Measurements from ENCODE around the gene NEU1. TPM values are rescaled to one million over a fixed set of nuclear protein-coding genes. Genes with fewer than 3 reads are reported as not detected.

The NEU1 gene
- polyA plus RNA-seq, 1 of the 3 experiments (the other 2 are of a cell fraction): 43.0 TPM

DNA sequence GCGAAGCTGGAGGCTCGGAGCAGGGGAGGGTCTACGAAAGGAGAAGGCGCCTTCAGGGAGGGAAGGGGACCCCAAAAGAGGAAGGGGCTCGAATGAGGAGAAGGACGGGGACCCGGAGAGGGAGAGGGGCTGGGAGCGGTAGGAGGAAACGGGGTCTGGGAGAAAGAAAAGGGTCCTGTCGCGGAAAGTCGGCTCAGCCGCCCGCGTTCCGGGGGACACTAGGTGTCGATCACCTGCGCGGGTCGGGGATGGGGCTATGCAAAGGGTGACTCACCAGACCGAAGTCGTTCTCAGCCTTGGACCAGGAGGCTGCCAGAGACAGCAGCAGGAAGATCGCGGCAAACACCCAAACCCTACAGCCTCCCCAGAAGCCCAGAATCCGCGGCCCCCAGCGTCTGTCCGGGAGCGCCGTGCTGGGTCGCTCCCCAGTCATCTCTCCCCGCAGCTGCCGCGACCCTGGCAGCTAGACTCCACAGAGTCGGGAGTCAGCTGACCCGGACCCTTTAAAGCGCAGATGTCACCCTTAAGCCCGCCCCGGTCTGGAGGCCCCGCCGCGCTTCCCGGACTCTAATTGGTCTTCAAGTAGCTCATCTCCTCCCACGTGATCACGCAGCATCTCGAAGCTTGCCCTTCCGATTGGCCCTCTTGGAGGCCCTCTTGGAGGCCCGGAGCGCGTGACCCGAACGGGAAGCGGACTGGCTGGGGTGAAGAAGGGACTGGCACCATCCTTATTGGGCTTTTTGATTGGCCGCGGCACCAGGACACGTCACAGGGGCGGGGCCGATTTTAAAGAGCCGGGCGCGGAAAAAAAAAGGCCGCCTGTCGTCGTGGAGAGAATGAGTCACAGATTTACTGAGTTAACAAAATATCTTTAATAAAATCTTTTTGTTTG is at the start of gene NEU1 (continued):
- TF ChIP-seq YY1 (IDR thresholded peaks at IDR 0.05; ENCODE audit: low read depth): no peak
- TF ChIP-seq, protein P1, sequence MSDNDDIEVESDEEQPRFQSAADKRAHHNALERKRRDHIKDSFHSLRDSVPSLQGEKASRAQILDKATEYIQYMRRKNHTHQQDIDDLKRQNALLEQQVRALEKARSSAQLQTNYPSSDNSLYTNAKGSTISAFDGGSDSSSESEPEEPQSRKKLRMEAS (IDR thresholded peaks at IDR 0.05; ENCODE audit: low read depth): peak; percentile 69; the same call in 1 of the 2 replicates
- TF ChIP-seq, protein P2, sequence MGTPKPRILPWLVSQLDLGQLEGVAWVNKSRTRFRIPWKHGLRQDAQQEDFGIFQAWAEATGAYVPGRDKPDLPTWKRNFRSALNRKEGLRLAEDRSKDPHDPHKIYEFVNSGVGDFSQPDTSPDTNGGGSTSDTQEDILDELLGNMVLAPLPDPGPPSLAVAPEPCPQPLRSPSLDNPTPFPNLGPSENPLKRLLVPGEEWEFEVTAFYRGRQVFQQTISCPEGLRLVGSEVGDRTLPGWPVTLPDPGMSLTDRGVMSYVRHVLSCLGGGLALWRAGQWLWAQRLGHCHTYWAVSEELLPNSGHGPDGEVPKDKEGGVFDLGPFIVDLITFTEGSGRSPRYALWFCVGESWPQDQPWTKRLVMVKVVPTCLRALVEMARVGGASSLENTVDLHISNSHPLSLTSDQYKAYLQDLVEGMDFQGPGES (IDR thresholded peaks at IDR 0.05; ENCODE audit: low read depth, low read length): peak; percentile 54; the same call in 1 of the 2 replicates
- TF ChIP-seq TAF1 (IDR thresholded peaks at IDR 0.05; ENCODE audit: borderline replicate concordance, low read depth, low read length): peak; percentile 64; the same call in 1 of the 2 replicates
- peak; percentile 63 for TF ChIP-seq GABPA (IDR thresholded peaks at IDR 0.05; ENCODE audit: low read depth)
- TF ChIP-seq TCF12 (IDR thresholded peaks at IDR 0.05): 0 out of 2 replicates have a peak, but pooled peaks have one; percentile 18
- no peak for TF ChIP-seq REST (IDR thresholded peaks at IDR 0.05; ENCODE audit: low read depth, low read length)

DNA sequence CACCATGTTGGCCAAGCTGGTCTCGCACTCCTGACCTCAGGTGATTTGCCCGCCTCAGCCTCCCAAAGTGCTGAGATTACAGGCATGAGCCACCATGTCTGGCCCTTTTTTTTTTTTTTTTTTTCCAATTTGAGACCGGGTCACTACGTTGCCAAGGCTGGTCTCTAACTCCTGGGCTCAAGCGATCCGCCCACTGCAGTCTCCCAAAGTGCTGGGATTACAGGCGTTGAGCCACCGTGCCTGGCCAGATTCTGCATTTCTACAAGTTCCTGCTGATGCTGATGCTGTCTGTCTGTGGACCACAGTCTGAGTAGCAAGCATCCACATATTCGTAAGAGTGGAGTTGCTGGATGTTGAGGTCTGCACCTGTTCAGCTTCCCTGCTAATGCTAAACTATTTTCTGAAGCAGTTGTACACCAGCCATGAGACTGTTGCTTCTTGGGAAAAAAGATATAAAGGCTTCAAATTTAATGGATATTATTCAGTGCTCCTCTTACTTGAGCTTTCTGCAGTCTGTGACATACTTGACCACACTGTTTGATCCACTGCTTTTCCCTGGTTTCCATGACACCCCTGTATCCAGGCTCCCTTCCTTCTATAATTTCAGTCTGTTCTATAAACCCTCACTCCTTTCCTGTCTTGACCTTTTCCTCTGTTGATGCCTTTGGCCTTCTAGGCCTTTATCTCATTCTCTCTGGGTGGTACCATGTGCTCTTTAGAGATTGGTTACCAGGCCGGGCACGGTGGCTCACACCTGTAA is 49.4 kb upstream of the NEU1 start:
- no peak overlapping the region for H3K9ac ChIP-seq
- H3K36me3 ChIP-seq (replicated peaks in 1 of 2; ENCODE audit: control insufficient read depth in 1 of 2, insufficient read depth in 2 of 2, low read length in 1 of 2): no peaks in the 10 kb centered on the region
- 0 out of 4 replicates have a peak, but pooled peaks cover 0 to 4% of the 10 kb centered on the region in 2 experiments for H3K4me1 ChIP-seq (ENCODE audit: control insufficient read depth in 1 of 2, insufficient read depth in 2 of 2, low read depth in 1 of 2, low read length in 1 of 2)
- TF ChIP-seq NFIC (IDR thresholded peaks at IDR 0.05; ENCODE audit: borderline replicate concordance): no peak
- no peak for TF ChIP-seq CHD2 (IDR thresholded peaks at IDR 0.05; ENCODE audit: low read length, partially characterized antibody)
- no peak for TF ChIP-seq POLR2AphosphoS5 (IDR thresholded peaks at IDR 0.05; ENCODE audit: low read depth, low read length)
- no peak for TF ChIP-seq GATA2 (CRISPR knock-in tag; IDR thresholded peaks at IDR 0.05)
- no peak for TF ChIP-seq NRF1 (IDR thresholded peaks at IDR 0.05; ENCODE audit: low read depth, low read length)
- no peak for TF ChIP-seq TCF12 (IDR thresholded peaks at IDR 0.05)
- TF ChIP-seq, protein P1 (IDR thresholded peaks at IDR 0.05; ENCODE audit: low read depth): no peak
- TF ChIP-seq RAD21 (IDR thresholded peaks at IDR 0.05; ENCODE audit: low read length): no peak
- no peak for TF ChIP-seq JUND (IDR thresholded peaks at IDR 0.05)
- no peak for TF ChIP-seq TEAD4 (IDR thresholded peaks at IDR 0.05; ENCODE audit: borderline replicate concordance, insufficient read depth)
- no peak for TF ChIP-seq FOXM1 (IDR thresholded peaks at IDR 0.05; ENCODE audit: low read depth)
- TF ChIP-seq, protein P2 (IDR thresholded peaks at IDR 0.05; ENCODE audit: low read depth, low read length): no peak
- TF ChIP-seq EP300 (IDR thresholded peaks at IDR 0.05; ENCODE audit: borderline replicate concordance in 1 of 2, low read depth in 1 of 2, low read length in 1 of 2): no peak
- no peak for TF ChIP-seq ELF1 (IDR thresholded peaks at IDR 0.05)
- TF ChIP-seq MXI1 (IDR thresholded peaks at IDR 0.05; ENCODE audit: low read depth, low read length): no peak
- no peak overlapping the region for H3K4me3 ChIP-seq (ENCODE audit: low read depth in 2 of 2, low read length in 1 of 2)
- no peak for DNase-seq
- no peaks in the 10 kb centered on the region for H3K27me3 ChIP-seq (ENCODE audit: insufficient read depth)
- H3K9me2 ChIP-seq: no peaks in the 10 kb centered on the region
- H3K79me2 ChIP-seq (ENCODE audit: insufficient read depth): no peaks in the 10 kb centered on the region
- H4K20me1 ChIP-seq (ENCODE audit: insufficient read depth): no peaks in the 10 kb centered on the region
- ChIA-PET POLR2A (no interaction called here), CTCF (no interaction called here)
- peak overlapping the region in 1 of 2 experiments; percentile 81; a peak in 2 of 4 replicates for H3K27ac ChIP-seq (ENCODE audit: low read depth in 2 of 2, low read length in 1 of 2)
- no peak overlapping the region for H3K4me2 ChIP-seq
- no peaks in the 10 kb centered on the region for H3K9me3 ChIP-seq
- peaks cover 25% of the 10 kb centered on the region for H3F3A ChIP-seq (replicated peaks; ENCODE audit: insufficient read depth)
- WGBS (ENCODE audit: low lambda C conversion rate): 85% methylated on average over 11 of the region's 11 CpGs
- no peak overlapping the region for H2AFZ ChIP-seq (ENCODE audit: low read depth)
